Measurements from ENCODE around the gene CMTR2. TPM values are rescaled to one million over a fixed set of nuclear protein-coding genes. Genes with fewer than 3 reads are reported as not detected.

The CMTR2 gene
- total RNA-seq, 1 experiment from 2014 or later, result 13.4 TPM

DNA sequence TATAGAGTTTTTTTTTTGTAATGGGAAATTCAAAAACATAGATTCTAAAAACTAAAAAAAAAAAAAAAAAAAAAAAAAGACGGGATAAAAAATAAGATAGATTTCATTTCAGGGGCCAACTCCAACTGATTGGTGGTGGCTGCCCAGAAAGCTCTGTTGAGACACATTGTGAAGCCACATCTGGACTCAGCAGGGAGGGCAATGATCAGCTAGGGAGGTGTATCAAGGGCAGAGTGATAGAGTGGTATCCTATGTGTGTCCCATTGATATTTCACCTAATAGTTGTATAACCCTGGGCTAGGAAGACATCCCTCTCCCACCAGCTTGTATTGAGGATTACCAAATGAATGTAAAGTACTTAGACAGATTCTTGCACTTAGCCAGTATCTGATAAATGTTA lies 6.7 kb upstream of the CMTR2 start:
- Mint-ChIP-seq H3K9me3 (peaks cover 12% of the 10 kb centered on the region), H3K27me3 (ENCODE audit: low read depth) (peaks cover 21% of the 10 kb centered on the region), H3K36me3 (no peaks in the 10 kb centered on the region; the same call in 1 of the 2 replicates), H3K4me1 (no peaks in the 10 kb centered on the region), H3K4me3 (no peak overlapping the region), H3K27ac (no peak overlapping the region)
- ChIA-PET POLR2A (no interaction called here), CTCF (interaction anchor here (0.8 to 2.5 kb wide), 2 partner anchors 15 to 117 kb away, joined by 4 to 12 read pairs; no protein-coding TSS in a partner anchor)
- TF ChIP-seq SMAD4 (CRISPR knock-in tag; IDR thresholded peaks at IDR 0.05) (no peak), CTCF (IDR thresholded peaks at IDR 0.05) (no peak), ETV6 (CRISPR knock-in tag; IDR thresholded peaks at IDR 0.05) (no peak)
- TF ChIP-seq, protein P1, sequence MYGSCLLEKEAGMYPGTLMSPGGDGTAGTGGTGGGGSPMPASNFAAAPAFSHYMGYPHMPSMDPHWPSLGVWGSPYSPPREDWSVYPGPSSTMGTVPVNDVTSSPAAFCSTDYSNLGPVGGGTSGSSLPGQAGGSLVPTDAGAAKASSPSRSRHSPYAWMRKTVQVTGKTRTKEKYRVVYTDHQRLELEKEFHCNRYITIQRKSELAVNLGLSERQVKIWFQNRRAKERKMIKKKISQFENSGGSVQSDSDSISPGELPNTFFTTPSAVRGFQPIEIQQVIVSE (CRISPR knock-in tag; IDR thresholded peaks at IDR 0.05; ENCODE audit: borderline replicate concordance), result no peak
- TF ChIP-seq, protein P2, sequence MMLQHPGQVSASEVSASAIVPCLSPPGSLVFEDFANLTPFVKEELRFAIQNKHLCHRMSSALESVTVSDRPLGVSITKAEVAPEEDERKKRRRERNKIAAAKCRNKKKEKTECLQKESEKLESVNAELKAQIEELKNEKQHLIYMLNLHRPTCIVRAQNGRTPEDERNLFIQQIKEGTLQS (CRISPR knock-in tag; conservative IDR thresholded peaks at IDR 0.05), result no peak
- TF ChIP-seq, protein P3, sequence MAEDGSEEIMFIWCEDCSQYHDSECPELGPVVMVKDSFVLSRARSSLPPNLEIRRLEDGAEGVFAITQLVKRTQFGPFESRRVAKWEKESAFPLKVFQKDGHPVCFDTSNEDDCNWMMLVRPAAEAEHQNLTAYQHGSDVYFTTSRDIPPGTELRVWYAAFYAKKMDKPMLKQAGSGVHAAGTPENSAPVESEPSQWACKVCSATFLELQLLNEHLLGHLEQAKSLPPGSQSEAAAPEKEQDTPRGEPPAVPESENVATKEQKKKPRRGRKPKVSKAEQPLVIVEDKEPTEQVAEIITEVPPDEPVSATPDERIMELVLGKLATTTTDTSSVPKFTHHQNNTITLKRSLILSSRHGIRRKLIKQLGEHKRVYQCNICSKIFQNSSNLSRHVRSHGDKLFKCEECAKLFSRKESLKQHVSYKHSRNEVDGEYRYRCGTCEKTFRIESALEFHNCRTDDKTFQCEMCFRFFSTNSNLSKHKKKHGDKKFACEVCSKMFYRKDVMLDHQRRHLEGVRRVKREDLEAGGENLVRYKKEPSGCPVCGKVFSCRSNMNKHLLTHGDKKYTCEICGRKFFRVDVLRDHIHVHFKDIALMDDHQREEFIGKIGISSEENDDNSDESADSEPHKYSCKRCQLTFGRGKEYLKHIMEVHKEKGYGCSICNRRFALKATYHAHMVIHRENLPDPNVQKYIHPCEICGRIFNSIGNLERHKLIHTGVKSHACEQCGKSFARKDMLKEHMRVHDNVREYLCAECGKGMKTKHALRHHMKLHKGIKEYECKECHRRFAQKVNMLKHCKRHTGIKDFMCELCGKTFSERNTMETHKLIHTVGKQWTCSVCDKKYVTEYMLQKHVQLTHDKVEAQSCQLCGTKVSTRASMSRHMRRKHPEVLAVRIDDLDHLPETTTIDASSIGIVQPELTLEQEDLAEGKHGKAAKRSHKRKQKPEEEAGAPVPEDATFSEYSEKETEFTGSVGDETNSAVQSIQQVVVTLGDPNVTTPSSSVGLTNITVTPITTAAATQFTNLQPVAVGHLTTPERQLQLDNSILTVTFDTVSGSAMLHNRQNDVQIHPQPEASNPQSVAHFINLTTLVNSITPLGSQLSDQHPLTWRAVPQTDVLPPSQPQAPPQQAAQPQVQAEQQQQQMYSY (CRISPR knock-in tag; IDR thresholded peaks at IDR 0.05), result no peak
- DNase-seq (ENCODE audit: low spot score) (no peak), ATAC-seq (no peak)

DNA sequence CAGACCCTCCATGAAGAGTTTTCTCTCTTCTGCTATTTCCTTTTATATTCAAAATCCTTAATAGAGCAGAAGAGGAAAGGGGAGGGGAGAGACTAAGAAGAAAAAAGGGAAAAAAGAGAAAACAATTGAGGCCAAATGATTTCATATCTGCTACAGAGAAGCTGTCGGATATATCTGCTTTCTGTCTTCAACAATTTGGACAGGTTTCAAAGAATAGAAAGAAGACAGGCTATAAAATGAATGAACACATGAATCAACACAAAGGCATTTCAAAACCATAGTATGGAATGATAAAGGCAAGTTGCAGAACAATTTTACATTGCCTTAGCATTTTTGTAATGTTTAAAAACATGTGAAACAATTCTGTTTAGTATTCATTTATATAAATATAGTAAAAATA lies 4.7 kb upstream of the CMTR2 start:
- Mint-ChIP-seq H3K4me1 (peaks cover 5% of the 10 kb centered on the region; the same call in 1 of the 2 replicates), H3K4me3 (no peak overlapping the region), H3K27ac (no peak overlapping the region), H3K27me3 (ENCODE audit: low read depth) (peaks cover 16% of the 10 kb centered on the region), H3K36me3 (no peaks in the 10 kb centered on the region; the same call in 1 of the 2 replicates), H3K9me3 (peaks cover 6% of the 10 kb centered on the region)
- DNase-seq (ENCODE audit: low spot score), result no peak
- no peak for ATAC-seq
- POLR2A ChIA-PET, result no interaction called here
- CTCF ChIA-PET, result interaction anchor here (1.2 to 1.7 kb wide), 2 partner anchors 18 to 119 kb away, joined by 4 to 7 read pairs; no protein-coding TSS in a partner anchor
- TF ChIP-seq ZNF416 (CRISPR knock-in tag; IDR thresholded peaks at IDR 0.05) (no peak), CTCF (IDR thresholded peaks at IDR 0.05) (no peak), GRHL2 (CRISPR knock-in tag; IDR thresholded peaks at IDR 0.05; ENCODE audit: insufficient replicate concordance, severe bottlenecking) (no peak), FOXK1 (CRISPR knock-in tag; IDR thresholded peaks at IDR 0.05) (no peak), ZNF281 (CRISPR knock-in tag; IDR thresholded peaks at IDR 0.05) (no peak), NFYB (CRISPR knock-in tag; conservative IDR thresholded peaks at IDR 0.05; ENCODE audit: low read depth) (no peak), TEAD4 (CRISPR knock-in tag; IDR thresholded peaks at IDR 0.05) (no peak), GTF2I (CRISPR knock-in tag; conservative IDR thresholded peaks at IDR 0.05) (no peak), SP1 (CRISPR knock-in tag; conservative IDR thresholded peaks at IDR 0.05) (no peak), ZNF423 (CRISPR knock-in tag; IDR thresholded peaks at IDR 0.05) (no peak)
- TF ChIP-seq, protein P4, sequence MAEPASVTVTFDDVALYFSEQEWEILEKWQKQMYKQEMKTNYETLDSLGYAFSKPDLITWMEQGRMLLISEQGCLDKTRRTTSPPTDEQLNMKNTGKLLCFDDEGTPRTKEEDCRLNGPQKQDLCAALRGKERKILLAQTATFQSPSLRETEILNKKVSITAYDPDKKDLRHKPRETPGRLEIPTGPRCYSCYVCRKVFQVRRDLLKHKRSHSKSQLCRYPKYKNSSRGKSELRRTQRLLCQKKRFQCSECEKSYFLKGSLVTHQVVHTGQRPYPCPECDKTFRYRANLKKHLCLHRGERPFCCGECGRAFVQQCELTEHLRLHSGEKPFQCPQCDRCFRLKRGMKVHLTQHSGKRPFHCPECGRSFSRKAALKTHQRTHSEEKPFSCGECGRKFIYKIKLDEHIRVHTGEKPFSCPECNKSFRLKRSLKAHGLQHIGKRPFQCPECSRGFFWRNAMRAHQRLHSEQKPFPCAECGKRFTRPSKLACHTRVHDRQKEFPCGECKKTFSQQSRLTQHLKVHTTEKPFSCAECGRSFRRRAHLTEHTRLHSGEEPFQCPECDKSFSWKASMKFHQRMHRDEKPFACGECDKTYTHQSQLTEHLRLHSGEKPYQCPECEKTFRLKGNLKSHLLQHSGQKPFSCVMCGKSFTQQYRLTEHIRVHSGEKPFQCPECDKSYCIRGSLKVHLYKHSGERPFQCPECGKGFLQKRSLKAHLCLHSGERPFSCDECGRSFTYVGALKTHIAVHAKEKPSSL (CRISPR knock-in tag; conservative IDR thresholded peaks at IDR 0.05), result no peak
- TF ChIP-seq, protein P5, sequence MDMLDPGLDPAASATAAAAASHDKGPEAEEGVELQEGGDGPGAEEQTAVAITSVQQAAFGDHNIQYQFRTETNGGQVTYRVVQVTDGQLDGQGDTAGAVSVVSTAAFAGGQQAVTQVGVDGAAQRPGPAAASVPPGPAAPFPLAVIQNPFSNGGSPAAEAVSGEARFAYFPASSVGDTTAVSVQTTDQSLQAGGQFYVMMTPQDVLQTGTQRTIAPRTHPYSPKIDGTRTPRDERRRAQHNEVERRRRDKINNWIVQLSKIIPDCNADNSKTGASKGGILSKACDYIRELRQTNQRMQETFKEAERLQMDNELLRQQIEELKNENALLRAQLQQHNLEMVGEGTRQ (CRISPR knock-in tag; IDR thresholded peaks at IDR 0.05), result no peak

Measured in WTC11 (cell line).